ENCODE results near the gene SPESP1.
"Not testable (repeated sequence)": the region's sequence is repeated elsewhere in the genome, so short reads cannot be mapped to it uniquely, and the experiment has no call there.

Gene SPESP1

GRCh38 chr15:68966996-68967395, 36.7 kb downstream of the SPESP1 start:
- no peak for DNase-seq

DNA sequence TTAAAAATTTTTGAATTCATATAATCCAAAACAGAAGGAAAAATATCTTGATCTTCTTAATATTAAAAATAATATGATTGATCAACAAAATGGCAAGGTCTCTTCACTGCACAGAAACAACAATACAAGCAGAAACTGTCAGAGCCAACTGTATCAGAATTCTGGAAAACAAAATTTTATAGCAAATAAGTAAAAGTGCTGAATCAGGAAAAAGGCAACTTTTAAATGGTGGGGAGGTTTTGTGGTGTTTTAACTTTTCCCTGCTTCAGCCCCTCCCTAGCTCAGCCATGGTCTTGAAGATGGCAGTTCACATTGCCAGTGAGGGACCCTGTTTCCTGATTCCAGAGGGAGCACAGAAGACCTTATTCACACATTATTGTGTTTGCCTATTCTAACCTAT, 37.6 kb downstream of the SPESP1 start:
- DNase-seq: no peak

- DNase-seq: no peak
These were observed 39.0 kb downstream of the SPESP1 start for GRCh38 chr15:68969298-68969697.

DNA sequence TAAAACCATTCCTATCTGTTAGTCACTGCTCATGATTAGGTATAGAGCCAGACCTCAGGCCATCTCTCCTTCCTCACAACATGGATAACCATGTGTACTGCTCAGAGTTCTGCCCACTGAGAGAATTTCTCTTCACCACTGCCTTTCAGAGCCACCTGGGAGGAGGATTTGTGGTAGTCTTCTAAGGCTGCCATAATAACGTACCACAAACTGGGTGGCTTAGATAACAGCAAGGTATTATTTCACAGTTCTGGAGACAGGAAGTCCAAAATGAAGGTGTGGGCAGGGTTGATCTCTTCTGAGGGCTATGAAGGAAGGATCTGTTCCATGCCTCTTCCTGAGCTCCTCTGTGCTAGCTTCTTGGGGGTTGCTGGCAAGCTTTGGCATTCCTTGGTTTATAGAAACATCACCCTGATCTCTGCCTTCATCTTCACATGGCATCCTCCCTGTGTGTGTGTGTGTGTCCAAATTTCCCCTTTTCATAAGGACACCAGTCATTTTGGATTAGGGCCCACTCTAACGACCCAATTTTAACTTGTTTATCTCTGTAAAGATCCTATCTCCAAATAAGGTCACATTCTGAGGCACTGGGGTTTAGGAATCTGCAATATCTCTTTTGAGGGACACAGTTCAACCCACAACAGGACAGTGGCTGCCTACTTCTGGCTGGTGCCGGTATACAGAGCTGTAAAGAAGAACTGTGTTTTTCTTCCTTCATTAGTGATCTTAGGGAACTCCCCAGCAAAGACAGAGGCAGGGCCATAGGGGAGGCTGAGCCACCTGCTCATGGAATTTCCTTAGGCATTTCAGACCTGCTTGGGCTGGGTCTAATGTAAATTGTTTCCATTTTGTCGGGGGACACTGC, 42.1 kb downstream of the SPESP1 start:
- no peak for DNase-seq

DNA sequence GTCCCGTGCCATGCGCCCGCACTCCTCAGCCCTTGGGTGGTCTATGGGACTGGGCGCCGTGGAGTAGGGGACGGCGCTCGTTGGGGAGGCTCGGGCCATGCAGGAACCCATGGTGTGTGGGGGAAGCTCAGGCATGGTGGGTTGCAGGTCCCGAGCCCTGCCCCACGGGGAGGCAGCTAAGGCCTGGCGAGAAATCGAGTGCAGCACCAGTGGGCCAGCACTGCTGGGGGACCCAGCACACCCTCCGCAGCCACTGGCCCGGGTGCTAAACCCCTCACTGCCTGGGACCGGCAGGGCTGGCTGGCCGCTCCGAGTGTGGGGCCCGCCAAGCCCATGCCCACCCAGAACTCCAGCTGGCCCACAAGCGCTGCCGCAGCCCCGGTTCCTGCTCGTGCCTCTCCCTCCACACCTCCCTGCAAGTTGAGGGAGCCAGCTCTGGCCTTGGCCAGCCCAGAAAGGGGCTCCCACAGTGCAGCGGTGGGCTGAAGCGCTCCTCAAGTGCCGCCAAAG, 45.4 kb downstream of the SPESP1 start:
- DNase-seq: not testable (repeated sequence)

DNA sequence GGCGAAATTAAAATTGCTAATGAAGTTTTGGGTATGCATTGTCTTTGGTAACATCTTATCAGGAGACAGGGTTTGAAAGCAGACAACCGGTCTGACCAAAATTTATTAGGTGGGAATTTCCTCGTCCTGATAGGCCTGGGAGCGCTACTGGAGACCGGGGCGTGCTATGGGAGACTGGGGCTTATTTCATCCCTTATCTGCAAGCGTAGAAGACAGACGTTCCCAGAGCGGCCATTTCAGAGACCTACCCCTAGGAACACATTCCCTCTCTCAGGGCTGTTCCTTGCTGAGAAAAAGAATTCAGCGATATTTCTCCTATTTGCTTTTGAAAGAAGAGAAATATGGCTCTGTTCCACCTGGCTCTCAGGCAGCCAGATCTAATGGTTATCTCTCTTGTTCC, 47.1 kb downstream of the SPESP1 start:
- not testable (repeated sequence) for DNase-seq

GRCh38 chr15:68979006-68979405, 48.7 kb downstream of the SPESP1 start:
- DNase-seq: no peak

GRCh38 chr15:68979816-68980215, 49.5 kb downstream of the SPESP1 start:
- no peak for DNase-seq

DNA sequence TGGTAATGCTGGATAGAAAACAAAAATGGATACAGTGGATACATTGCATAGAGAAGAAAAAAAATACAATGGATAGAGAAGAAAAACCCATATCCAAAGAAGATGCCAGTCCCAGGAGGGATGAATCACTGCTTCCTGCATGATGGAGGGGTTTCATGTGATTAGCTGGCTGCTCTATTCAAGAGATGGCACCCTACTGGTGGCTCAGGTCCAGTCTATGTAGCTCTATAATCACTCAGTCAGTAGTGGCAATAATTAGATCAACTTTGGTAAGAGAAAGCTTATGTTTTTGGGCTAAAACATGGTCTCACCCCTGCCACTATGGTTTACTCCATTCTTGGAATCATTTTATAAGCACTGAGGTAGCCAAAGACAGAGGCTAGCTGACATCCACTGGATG, 50.5 kb downstream of the SPESP1 start:
- no peak for DNase-seq

GRCh38 chr15:68981941-68982340, 51.6 kb downstream of the SPESP1 start:
- DNase-seq: no peak

GRCh38 chr15:68982976-68983563, 52.7 kb downstream of the SPESP1 start:
- no peak for DNase-seq

GRCh38 chr15:68983961-68984481, 53.7 kb downstream of the SPESP1 start:
- DNase-seq: no peak

GRCh38 chr15:68984586-68984985, 54.3 kb downstream of the SPESP1 start:
- DNase-seq: no peak

- DNase-seq: no peak
These were observed 55.1 kb downstream of the SPESP1 start for GRCh38 chr15:68985361-68985891.

DNA sequence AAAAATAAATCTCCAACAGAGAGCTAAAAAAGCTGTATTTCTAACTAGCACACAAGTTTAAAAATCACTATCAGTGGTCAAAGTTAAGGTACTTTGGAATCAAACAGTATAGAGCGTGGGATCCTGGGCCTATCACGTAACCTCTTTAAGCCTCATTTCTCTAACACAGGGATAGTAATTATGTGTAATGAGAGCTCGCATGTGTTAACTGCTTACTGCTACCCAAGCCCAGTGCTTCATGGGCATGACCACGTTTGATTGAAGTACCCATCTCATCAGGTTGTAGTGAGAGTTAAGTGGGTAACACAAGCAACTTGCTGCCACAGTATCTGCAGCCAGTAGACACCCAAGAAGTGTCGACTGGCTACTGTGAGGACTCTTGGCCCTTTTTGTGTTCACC, 56.0 kb downstream of the SPESP1 start:
- DNase-seq: peak; percentile 69

GRCh38 chr15:68987120-68987519, 56.8 kb downstream of the SPESP1 start:
- no peak for DNase-seq

DNA sequence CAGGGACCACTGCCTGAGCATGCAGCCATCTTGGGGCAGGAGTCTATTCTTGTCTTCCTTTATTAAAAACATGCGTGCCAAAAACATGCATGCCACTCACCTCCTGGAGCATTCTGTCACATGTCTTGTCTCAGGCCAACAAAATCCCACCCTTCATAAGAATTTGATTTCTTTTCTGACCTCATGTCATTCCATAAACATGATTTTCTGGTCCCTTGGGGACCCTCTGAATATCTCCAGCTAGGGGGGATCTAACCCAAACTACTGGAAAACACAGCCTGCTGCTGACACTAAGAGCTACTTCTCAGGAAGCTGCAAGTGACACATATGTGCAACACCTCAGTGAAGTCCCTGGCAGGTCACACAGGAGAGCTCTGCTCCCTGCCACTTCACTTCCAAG, 57.4 kb downstream of the SPESP1 start:
- no peak for DNase-seq

- DNase-seq: no peak
These were observed 59.4 kb downstream of the SPESP1 start for GRCh38 chr15:68989541-68990230.

DNA sequence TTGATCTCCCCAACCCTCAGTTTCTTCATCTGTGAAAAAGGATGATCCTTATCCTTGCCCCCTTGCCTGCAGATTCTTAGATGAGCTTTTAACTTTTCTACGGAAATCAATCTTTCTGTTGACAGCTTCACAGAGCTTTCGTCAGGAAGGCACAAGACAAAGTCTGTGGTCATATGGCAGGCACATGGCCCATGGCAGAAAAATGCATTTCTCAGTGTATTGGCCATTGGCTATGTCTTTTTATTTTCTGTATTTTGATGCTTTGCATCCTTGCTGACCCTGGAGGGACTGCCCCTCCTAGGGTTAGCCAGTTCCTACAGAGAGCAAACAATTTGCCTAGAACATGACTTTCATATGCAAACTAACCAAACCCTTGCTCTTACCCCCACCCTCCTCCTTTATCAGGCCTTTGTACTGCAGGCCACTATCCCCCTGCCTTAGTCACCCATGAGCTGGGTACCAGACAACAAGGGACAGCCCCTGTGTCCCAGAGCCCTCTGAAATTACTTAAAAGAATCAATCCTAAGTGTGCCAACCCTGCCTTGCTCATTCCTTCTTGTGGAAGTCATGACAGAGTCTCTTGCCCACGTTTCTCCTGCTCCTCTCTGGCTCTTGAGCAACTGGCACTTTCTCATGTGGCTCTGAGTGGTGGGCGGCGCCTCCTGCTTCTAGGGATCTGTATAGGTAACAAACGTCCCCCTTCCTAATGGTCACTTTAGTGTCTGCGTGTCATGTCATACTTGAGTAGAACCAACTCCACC, 60.1 kb downstream of the SPESP1 start:
- DNase-seq: no peak

GRCh38 chr15:68990992-68991500, 60.7 kb downstream of the SPESP1 start:
- no peak for DNase-seq

DNA sequence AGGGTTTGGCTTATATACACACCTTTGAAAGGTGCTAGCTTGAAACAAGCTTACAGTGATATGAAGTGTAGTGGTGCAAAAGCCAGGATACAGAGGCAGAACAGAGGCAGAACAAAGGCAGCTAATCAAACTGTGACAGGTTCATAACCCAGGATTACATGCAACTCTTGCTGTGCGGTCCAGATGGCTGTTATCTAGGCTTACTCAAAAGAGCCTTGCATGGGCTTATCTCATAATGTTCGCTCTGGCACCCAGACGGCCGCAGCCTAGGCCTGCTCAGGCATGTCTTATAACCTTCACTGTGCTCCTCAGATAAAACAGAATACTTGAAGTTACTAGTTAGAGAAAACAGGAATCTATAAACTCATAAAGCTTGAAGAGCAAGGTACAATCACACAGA, 61.4 kb downstream of the SPESP1 start:
- DNase-seq: no peak

- no peak for DNase-seq
These were observed 62.4 kb downstream of the SPESP1 start for GRCh38 chr15:68992696-68993095.

All from NCI-H1436 treated with DMSO at 0.1 percent for 48 hours (cell line).